HUES64 (cell line): Measurements from ENCODE around the gene POLR3H.
A peak's percentile ranks its signal among the peaks of the same experiment; 100 is the strongest.

Experiments
- H3K27ac ChIP-seq: 2 replicates; pipeline ENCODE4 v1.7.0; 2013; ENCODE audit warnings: low read depth, low read length, inconsistent platforms
- H3K27me3 ChIP-seq: 2 replicates; pipeline ENCODE4 v1.6.1; 2013; ENCODE audit warnings: mild to moderate bottlenecking, low read length; ENCODE audit not compliant: insufficient read depth
- H3K36me3 ChIP-seq: 2 replicates; pipeline ENCODE4 v1.6.1; 2013; ENCODE audit warnings: mild to moderate bottlenecking, low read length; ENCODE audit not compliant: insufficient read depth
- H3K4me1 ChIP-seq: 2 replicates; pipeline ENCODE4 v1.6.1; 2013; ENCODE audit warnings: mild to moderate bottlenecking, low read length, moderate library complexity; ENCODE audit not compliant: insufficient read depth
- H3K4me3 ChIP-seq: 2 replicates; pipeline ENCODE4 v1.5.1; 2013; ENCODE audit warnings: mild to moderate bottlenecking, low read length, moderate library complexity
- H3K9ac ChIP-seq: 2 replicates; pipeline ENCODE4 v1.6.1; 2013; ENCODE audit warnings: mild to moderate bottlenecking, low read depth, low read length
- H3K9me3 ChIP-seq: 2 replicates; pipeline ENCODE4 v1.6.1; 2013; ENCODE audit warnings: low read depth, low read length; ENCODE audit not compliant: insufficient read depth
- WGBS: fragments of 150-250, 120-280 bp; methylation state at CpG from one replicate; pipeline ENCODE4 v1.1.7; 2013; ENCODE audit warnings: missing lambda C conversion rate; 5-methylcytosine and 5-hydroxymethylcytosine counted together

Gene POLR3H

GRCh38 chr22:41479671-41480396 is 64.4 kb downstream of the POLR3H start:
- H3K27ac ChIP-seq = peak overlapping the region; percentile 13; the same call in 1 of the 2 replicates
- H3K9ac ChIP-seq = no peak overlapping the region
- no peaks in the 10 kb centered on the region for H3K27me3 ChIP-seq

GRCh38 chr22:41478891-41479521 is 65.3 kb downstream of the POLR3H start:
- WGBS = 96% methylated on average over 7 of the region's 7 CpGs
- H3K36me3 ChIP-seq = no peaks in the 10 kb centered on the region
- H3K27me3 ChIP-seq = no peaks in the 10 kb centered on the region
- H3K4me1 ChIP-seq = peaks cover 37% of the 10 kb centered on the region
- no peak overlapping the region; the same call in 1 of the 2 replicates for H3K27ac ChIP-seq
- no peaks in the 10 kb centered on the region for H3K9me3 ChIP-seq
- no peak overlapping the region for H3K9ac ChIP-seq
- no peak overlapping the region for H3K4me3 ChIP-seq

More at GRCh38 chr22:41479671-41480396, 64.4 kb downstream of the POLR3H start:
- 75% methylated on average over 6 of the region's 6 CpGs for WGBS
- Histone ChIP-seq H3K4me3 (no peak overlapping the region), H3K36me3 (no peaks in the 10 kb centered on the region), H3K4me1 (peaks cover 37% of the 10 kb centered on the region), H3K9me3 (no peaks in the 10 kb centered on the region)

DNA sequence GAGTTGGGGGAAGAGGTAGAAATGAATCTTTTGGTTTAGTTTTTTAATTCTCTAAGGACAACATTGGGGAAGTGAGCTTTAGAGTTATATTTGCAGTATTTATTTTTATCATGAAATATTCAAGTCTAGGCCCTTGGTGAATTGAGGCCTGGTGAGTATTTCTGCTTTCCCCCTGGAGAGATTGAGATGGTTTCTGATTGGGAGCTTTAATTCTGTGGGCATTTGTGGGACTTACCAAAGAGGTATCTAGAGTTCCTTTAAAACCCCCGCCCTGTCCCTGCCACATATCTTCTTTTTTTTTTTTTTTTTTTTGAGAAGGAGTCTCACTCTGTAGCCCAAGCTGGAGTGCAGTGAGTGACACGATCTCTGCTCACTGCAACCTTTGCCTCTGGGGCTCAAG is 65.8 kb downstream of the POLR3H start:
- Histone ChIP-seq H3K27ac (no peak overlapping the region), H3K9ac (no peak overlapping the region), H3K4me3 (no peak overlapping the region), H3K9me3 (no peaks in the 10 kb centered on the region), H3K27me3 (no peaks in the 10 kb centered on the region), H3K4me1 (peaks cover 37% of the 10 kb centered on the region), H3K36me3 (no peaks in the 10 kb centered on the region)
- 91% methylated on average over 2 of the region's 2 CpGs for WGBS
